Naive B cell (primary cell): ENCODE data around the gene TMOD1. TPM values are rescaled to one million over a fixed set of nuclear protein-coding genes. Genes with fewer than 3 reads are reported as not detected.

Source experiments
- ATAC-seq, 2 donors: fragments of 150-1000 bp; cut with Tn5 transposase; 2 replicates each; pipeline ENCODE4 v1.10.0; 2021; ENCODE audit warnings: low read depth in 2 of 2, mild to moderate bottlenecking in 2 of 2, moderate library complexity in 2 of 2
- DNase-seq: peaks from one replicate; pipeline ENCODE4 v3.0.0; 2022
- H3K27ac Mint-ChIP-seq, 6 donors: one replicate each; pipeline ENCODE4 v1.8.0; 2020 to 2022; ENCODE audit warnings: mild to moderate bottlenecking in 6 of 6, mixed read lengths in 6 of 6, moderate library complexity in 5 of 6, inconsistent platforms in 2 of 6
- H3K27me3 Mint-ChIP-seq, 3 donors: one replicate each; pipeline ENCODE4 v1.8.0; 2021 to 2022; ENCODE audit warnings: mixed read lengths in 3 of 3, mild to moderate bottlenecking in 1 of 3
- H3K36me3 Mint-ChIP-seq, 2 donors: one replicate each; pipeline ENCODE4 v1.8.0; 2020 to 2022; ENCODE audit warnings: mixed read lengths in 2 of 2, inconsistent platforms in 1 of 2, mild to moderate bottlenecking in 1 of 2
- H3K4me1 Mint-ChIP-seq, 3 donors: one replicate each; pipeline ENCODE4 v1.8.0; 2020 to 2022; ENCODE audit warnings: mixed read lengths in 3 of 3, inconsistent platforms in 1 of 3, mild to moderate bottlenecking in 1 of 3, moderate library complexity in 1 of 3
- H3K4me3 Mint-ChIP-seq, 8 donors: one replicate each; pipeline ENCODE4 v1.8.0; 2020 to 2022; ENCODE audit warnings: mild to moderate bottlenecking in 8 of 8, mixed read lengths in 8 of 8, moderate library complexity in 8 of 8, inconsistent platforms in 2 of 8
- H3K9me3 Mint-ChIP-seq, 7 donors: one replicate each; pipeline ENCODE4 v1.8.0; 2020 to 2022; ENCODE audit warnings: mixed read lengths in 7 of 7, mild to moderate bottlenecking in 5 of 7, inconsistent platforms in 2 of 7, moderate library complexity in 1 of 7
- polyA plus RNA-seq, 6 donors: library from polyadenylated mRNA; unstranded; fragments of 300-500 nt; fragmentation: Illumina TruSeq; gene quantifications; one replicate each; pipeline ENCODE4 v1.2.3, GENCODE V29; 2021; ENCODE audit warnings: low read depth in 6 of 6

Gene TMOD1
- polyA plus RNA-seq, 6 donors from 2014 or later, result 2.0 to 7.8 (median 3.9) TPM

- DNase-seq, result no peak
- peaks cover 0 to 3% (median 0%) of the 10 kb centered on the region in 7 donors for H3K9me3 Mint-ChIP-seq
- H3K4me1 Mint-ChIP-seq, result no peaks in the 10 kb centered on the region
- H3K27me3 Mint-ChIP-seq, result peaks cover 17 to 39% (median 23%) of the 10 kb centered on the region in 3 donors
- no peak overlapping the region for H3K4me3 Mint-ChIP-seq
- ATAC-seq, result no peak
- no peaks in the 10 kb centered on the region for H3K36me3 Mint-ChIP-seq
- no peak overlapping the region for H3K27ac Mint-ChIP-seq
Measured at GRCh38 chr9:97512966-97513560, 11.6 kb downstream of the TMOD1 start.

GRCh38 chr9:97514531-97514930 is 13.1 kb downstream of the TMOD1 start:
- Mint-ChIP-seq H3K27ac (no peak overlapping the region), H3K4me1 (no peaks in the 10 kb centered on the region)

GRCh38 chr9:97515662-97516061 is 14.2 kb downstream of the TMOD1 start:
- Mint-ChIP-seq H3K4me1 (no peaks in the 10 kb centered on the region), H3K27ac (peak overlapping the region in 1 of 6 donors; percentile 61), H3K4me3 (no peak overlapping the region), H3K27me3 (peaks cover 27 to 57% (median 48%) of the 10 kb centered on the region in 3 donors), H3K9me3 (peaks cover 0 to 3% (median 0%) of the 10 kb centered on the region in 7 donors), H3K36me3 (no peaks in the 10 kb centered on the region)
- ATAC-seq, result no peak
- no peak for DNase-seq

More at GRCh38 chr9:97514531-97514930, 13.1 kb downstream of the TMOD1 start:
- no peak overlapping the region for H3K4me3 Mint-ChIP-seq
- peaks cover 20 to 46% (median 38%) of the 10 kb centered on the region in 3 donors for H3K27me3 Mint-ChIP-seq
- DNase-seq, result no peak
- no peak for ATAC-seq
- peaks cover 0 to 3% (median 0%) of the 10 kb centered on the region in 7 donors for H3K9me3 Mint-ChIP-seq
- no peaks in the 10 kb centered on the region for H3K36me3 Mint-ChIP-seq

GRCh38 chr9:97516111-97516510 is 14.6 kb downstream of the TMOD1 start:
- H3K27me3 Mint-ChIP-seq, result peaks cover 31 to 61% (median 53%) of the 10 kb centered on the region in 3 donors

GRCh38 chr9:97517331-97518089 is 16.0 kb downstream of the TMOD1 start:
- Mint-ChIP-seq H3K36me3 (no peaks in the 10 kb centered on the region), H3K27ac (no peak overlapping the region), H3K4me1 (no peaks in the 10 kb centered on the region), H3K27me3 (peaks cover 36 to 61% (median 53%) of the 10 kb centered on the region in 3 donors), H3K4me3 (peak overlapping the region in 2 of 8 donors; percentile 36 to 42), H3K9me3 (peaks cover 0 to 3% (median 0%) of the 10 kb centered on the region in 7 donors)
- DNase-seq, result no peak
- ATAC-seq, result no peak

More at GRCh38 chr9:97516111-97516510, 14.6 kb downstream of the TMOD1 start:
- Mint-ChIP-seq H3K9me3 (peaks cover 0 to 3% (median 0%) of the 10 kb centered on the region in 7 donors), H3K4me3 (no peak overlapping the region), H3K36me3 (no peaks in the 10 kb centered on the region), H3K27ac (peak overlapping the region in 1 of 6 donors; percentile 61), H3K4me1 (no peaks in the 10 kb centered on the region)
- ATAC-seq, result no peak
- no peak for DNase-seq

- DNase-seq (no peak), ATAC-seq (no peak)
- Mint-ChIP-seq H3K27ac (no peak overlapping the region), H3K4me1 (no peaks in the 10 kb centered on the region), H3K36me3 (no peaks in the 10 kb centered on the region), H3K4me3 (no peak overlapping the region), H3K9me3 (peaks cover 0 to 3% (median 0%) of the 10 kb centered on the region in 7 donors), H3K27me3 (peaks cover 36 to 56% (median 53%) of the 10 kb centered on the region in 3 donors)
Measured at GRCh38 chr9:97518166-97518908, 16.9 kb downstream of the TMOD1 start.

GRCh38 chr9:97518909-97519307 is 17.4 kb downstream of the TMOD1 start:
- Mint-ChIP-seq H3K27ac (no peak overlapping the region), H3K4me3 (no peak overlapping the region), H3K4me1 (no peaks in the 10 kb centered on the region), H3K27me3 (peaks cover 36 to 54% (median 53%) of the 10 kb centered on the region in 3 donors), H3K36me3 (no peaks in the 10 kb centered on the region), H3K9me3 (no peaks in the 10 kb centered on the region)
- no peak for ATAC-seq
- DNase-seq, result no peak

- no peak overlapping the region for H3K27ac Mint-ChIP-seq
- no peaks in the 10 kb centered on the region for H3K36me3 Mint-ChIP-seq
Measured at GRCh38 chr9:97519441-97519970, 18.0 kb downstream of the TMOD1 start.

GRCh38 chr9:97521576-97522333 is 20.3 kb downstream of the TMOD1 start:
- H3K9me3 Mint-ChIP-seq, result no peaks in the 10 kb centered on the region
- ATAC-seq, result no peak
- no peak overlapping the region for H3K4me3 Mint-ChIP-seq
- no peaks in the 10 kb centered on the region for H3K4me1 Mint-ChIP-seq
- H3K27ac Mint-ChIP-seq, result no peak overlapping the region
- no peak for DNase-seq
- H3K27me3 Mint-ChIP-seq, result peaks cover 29 to 50% (median 43%) of the 10 kb centered on the region in 3 donors
- H3K36me3 Mint-ChIP-seq, result no peaks in the 10 kb centered on the region

More at GRCh38 chr9:97519441-97519970, 18.0 kb downstream of the TMOD1 start:
- Mint-ChIP-seq H3K9me3 (no peaks in the 10 kb centered on the region), H3K27me3 (peaks cover 36 to 60% (median 53%) of the 10 kb centered on the region in 3 donors), H3K4me3 (no peak overlapping the region), H3K4me1 (no peaks in the 10 kb centered on the region)
- ATAC-seq, result no peak
- DNase-seq, result no peak

GRCh38 chr9:97524424-97524823 is 23.0 kb downstream of the TMOD1 start:
- no peak overlapping the region for H3K27ac Mint-ChIP-seq
- H3K36me3 Mint-ChIP-seq, result no peaks in the 10 kb centered on the region
- ATAC-seq, result no peak
- H3K27me3 Mint-ChIP-seq, result peaks cover 16 to 34% (median 27%) of the 10 kb centered on the region in 3 donors
- DNase-seq, result no peak
- no peaks in the 10 kb centered on the region for H3K9me3 Mint-ChIP-seq
- no peak overlapping the region for H3K4me3 Mint-ChIP-seq
- H3K4me1 Mint-ChIP-seq, result no peaks in the 10 kb centered on the region

- ATAC-seq (no peak), DNase-seq (no peak)
- no peaks in the 10 kb centered on the region for H3K4me1 Mint-ChIP-seq
- H3K4me3 Mint-ChIP-seq, result no peak overlapping the region
- H3K36me3 Mint-ChIP-seq, result no peaks in the 10 kb centered on the region
- H3K9me3 Mint-ChIP-seq, result no peaks in the 10 kb centered on the region
- H3K27ac Mint-ChIP-seq, result no peak overlapping the region
- H3K27me3 Mint-ChIP-seq, result peaks cover 15 to 25% (median 18%) of the 10 kb centered on the region in 3 donors
Measured at GRCh38 chr9:97525451-97525850, 24.0 kb downstream of the TMOD1 start.

- Mint-ChIP-seq H3K4me3 (no peak overlapping the region), H3K4me1 (no peaks in the 10 kb centered on the region), H3K27ac (peak overlapping the region in 1 of 6 donors; percentile 51), H3K9me3 (no peaks in the 10 kb centered on the region), H3K36me3 (no peaks in the 10 kb centered on the region), H3K27me3 (peaks cover 8 to 19% (median 10%) of the 10 kb centered on the region in 3 donors)
- ATAC-seq (no peak), DNase-seq (no peak)
Measured at GRCh38 chr9:97526895-97527575, 25.6 kb downstream of the TMOD1 start.
